Natural killer cell (primary cell): Measurements from ENCODE around the gene CRAT. TPM values are rescaled to one million over a fixed set of nuclear protein-coding genes. Genes with fewer than 3 reads are reported as not detected.

Experiments
- ATAC-seq, 3 donors: fragments of 150-1000 bp in 2 of 3; fragments of 200-7000 bp in 1 of 3; cut with Tn5 transposase; 1 replicate in 1 of 3; 2 replicates in 2 of 3; pipeline ENCODE4 v1.10.0; 2021; ENCODE audit warnings: mild to moderate bottlenecking in 2 of 3, moderate library complexity in 2 of 3
- DNase-seq, 2 donors: peaks; one replicate each; pipeline versions ENCODE4 v3.0.0 to v3.0.0-alpha.2; 2013 to 2021; ENCODE audit warnings: mixed read lengths in 1 of 2
- H3K27ac ChIP-seq: one replicate; pipeline ENCODE4 v1.5.1; 2013; ENCODE audit warnings: mild to moderate bottlenecking, low read length
- H3K27me3 ChIP-seq: one replicate; pipeline ENCODE4 v1.6.1; 2013; ENCODE audit warnings: low read length; ENCODE audit not compliant: control insufficient read depth, insufficient read depth
- H3K36me3 ChIP-seq: one replicate; pipeline ENCODE4 v1.6.1; 2013; ENCODE audit warnings: low read length; ENCODE audit not compliant: control insufficient read depth, insufficient read depth
- H3K4me1 ChIP-seq: one replicate; pipeline ENCODE4 v1.6.1; 2013; ENCODE audit warnings: low read length; ENCODE audit not compliant: control insufficient read depth, insufficient read depth
- H3K4me3 ChIP-seq: one replicate; pipeline ENCODE4 v1.5.1; 2013; ENCODE audit warnings: low read length
- H3K9me3 ChIP-seq: one replicate; pipeline ENCODE4 v1.6.1; 2013; ENCODE audit warnings: low read length; ENCODE audit not compliant: control insufficient read depth, insufficient read depth
- H3K27ac Mint-ChIP-seq, 2 donors: one replicate each; pipeline ENCODE4 v1.8.0; 2022; ENCODE audit warnings: mild to moderate bottlenecking in 2 of 2, mixed read lengths in 2 of 2, moderate library complexity in 1 of 2
- H3K27me3 Mint-ChIP-seq, 2 donors: one replicate each; pipeline ENCODE4 v1.8.0; 2022; ENCODE audit warnings: low read depth in 2 of 2, mixed read lengths in 2 of 2
- H3K36me3 Mint-ChIP-seq: one replicate; pipeline ENCODE4 v1.8.0; 2022; ENCODE audit warnings: mixed read lengths
- H3K4me1 Mint-ChIP-seq, 2 donors: one replicate each; pipeline ENCODE4 v1.8.0; 2022; ENCODE audit warnings: mixed read lengths in 2 of 2
- H3K4me3 Mint-ChIP-seq: one replicate; pipeline ENCODE4 v1.8.0; 2022; ENCODE audit warnings: mild to moderate bottlenecking, moderate library complexity, mixed read lengths
- H3K9me3 Mint-ChIP-seq, 2 donors: one replicate each; pipeline ENCODE4 v1.8.0; 2022; ENCODE audit warnings: mixed read lengths in 2 of 2
- CTCF ChIP-seq: fragments of 200-600 bp; IDR thresholded peaks from one replicate; pipeline ENCODE4 v1.8.0; 2022; ENCODE audit warnings: antibody characterized with exemption
- WGBS: methylation state at CpG from one replicate; pipeline ENCODE4 v1.1.7; 2013; ENCODE audit warnings: missing lambda C conversion rate; ENCODE audit not compliant: insufficient coverage; 5-methylcytosine and 5-hydroxymethylcytosine counted together
- intact Hi-C: fragments of 100-400 bp; cut with micrococcal nuclease; formaldehyde crosslinking; loops from one replicate; pipeline ENCODE4 v1.14.2; 2022
- total RNA-seq, 4 donors: library from RNA; stranded (reverse); fragments of 120-200 nt in 1 of 4; gene quantifications; one replicate each; pipeline versions ENCODE4 v1.2.3 to v1.2.4, GENCODE V29; 2013 to 2022

The CRAT gene
- total RNA-seq, 3 donors from 2014 or later (not counting 1 experiment from before 2014, with no cell fraction given): 13.5 to 13.8 (median 13.8) TPM

- intact Hi-C loops: no loop called here
- Histone ChIP-seq H3K27me3 (no peaks in the 10 kb centered on the region), H3K4me3 (no peak overlapping the region), H3K27ac (no peak overlapping the region), H3K9me3 (no peaks in the 10 kb centered on the region), H3K4me1 (peaks cover 4% of the 10 kb centered on the region), H3K36me3 (peaks cover 20% of the 10 kb centered on the region)
- Mint-ChIP-seq H3K27me3 (no peaks in the 10 kb centered on the region), H3K36me3 (no peaks in the 10 kb centered on the region), H3K27ac (no peak overlapping the region), H3K4me1 (peaks cover 0 to 21% of the 10 kb centered on the region in 2 donors), H3K4me3 (no peak overlapping the region), H3K9me3 (no peaks in the 10 kb centered on the region)
- no peak for ATAC-seq
- TF ChIP-seq CTCF: no peak
- no peak for DNase-seq
- WGBS: 88% methylated on average over 6 of the region's 6 CpGs
Observed at GRCh38 chr9:129148463-129149204, 38.0 kb upstream of the CRAT start.

GRCh38 chr9:129146441-129146941 lies 35.9 kb upstream of the CRAT start:
- H3K27ac ChIP-seq: no peak overlapping the region
- no peak for ATAC-seq
- Mint-ChIP-seq H3K27me3 (no peaks in the 10 kb centered on the region), H3K4me1 (peaks cover 2 to 26% of the 10 kb centered on the region in 2 donors), H3K4me3 (no peak overlapping the region), H3K27ac (peak overlapping the region in 1 of 2 donors; percentile 42), H3K36me3 (no peaks in the 10 kb centered on the region), H3K9me3 (no peaks in the 10 kb centered on the region)
- no peak overlapping the region for H3K4me3 ChIP-seq
- TF ChIP-seq CTCF: no peak
- peaks cover 15% of the 10 kb centered on the region for H3K4me1 ChIP-seq
- 96% methylated on average over 7 of the region's 8 CpGs for WGBS
- no peak for DNase-seq
- no peaks in the 10 kb centered on the region for H3K9me3 ChIP-seq
- H3K27me3 ChIP-seq: no peaks in the 10 kb centered on the region
- H3K36me3 ChIP-seq: peaks cover 25% of the 10 kb centered on the region
- intact Hi-C loops: no loop called here

- Mint-ChIP-seq H3K27me3 (no peaks in the 10 kb centered on the region), H3K4me1 (peaks cover 6 to 27% of the 10 kb centered on the region in 2 donors), H3K27ac (peak overlapping the region in 1 of 2 donors; percentile 42), H3K9me3 (no peaks in the 10 kb centered on the region), H3K36me3 (no peaks in the 10 kb centered on the region), H3K4me3 (no peak overlapping the region)
- 98% methylated on average over 6 of the region's 7 CpGs for WGBS
- peaks cover 25% of the 10 kb centered on the region for H3K36me3 ChIP-seq
- H3K27ac ChIP-seq: no peak overlapping the region
- peaks cover 21% of the 10 kb centered on the region for H3K4me1 ChIP-seq
- intact Hi-C loops: no loop called here
- H3K27me3 ChIP-seq: no peaks in the 10 kb centered on the region
- H3K4me3 ChIP-seq: no peak overlapping the region
- TF ChIP-seq CTCF: no peak
- H3K9me3 ChIP-seq: no peaks in the 10 kb centered on the region
- no peak for DNase-seq
- no peak for ATAC-seq
Observed at GRCh38 chr9:129145841-129146292, 35.3 kb upstream of the CRAT start.
